Measurements from ENCODE around the gene GMCL1.

- TF ChIP-seq, protein P1, sequence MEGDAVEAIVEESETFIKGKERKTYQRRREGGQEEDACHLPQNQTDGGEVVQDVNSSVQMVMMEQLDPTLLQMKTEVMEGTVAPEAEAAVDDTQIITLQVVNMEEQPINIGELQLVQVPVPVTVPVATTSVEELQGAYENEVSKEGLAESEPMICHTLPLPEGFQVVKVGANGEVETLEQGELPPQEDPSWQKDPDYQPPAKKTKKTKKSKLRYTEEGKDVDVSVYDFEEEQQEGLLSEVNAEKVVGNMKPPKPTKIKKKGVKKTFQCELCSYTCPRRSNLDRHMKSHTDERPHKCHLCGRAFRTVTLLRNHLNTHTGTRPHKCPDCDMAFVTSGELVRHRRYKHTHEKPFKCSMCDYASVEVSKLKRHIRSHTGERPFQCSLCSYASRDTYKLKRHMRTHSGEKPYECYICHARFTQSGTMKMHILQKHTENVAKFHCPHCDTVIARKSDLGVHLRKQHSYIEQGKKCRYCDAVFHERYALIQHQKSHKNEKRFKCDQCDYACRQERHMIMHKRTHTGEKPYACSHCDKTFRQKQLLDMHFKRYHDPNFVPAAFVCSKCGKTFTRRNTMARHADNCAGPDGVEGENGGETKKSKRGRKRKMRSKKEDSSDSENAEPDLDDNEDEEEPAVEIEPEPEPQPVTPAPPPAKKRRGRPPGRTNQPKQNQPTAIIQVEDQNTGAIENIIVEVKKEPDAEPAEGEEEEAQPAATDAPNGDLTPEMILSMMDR (IDR thresholded peaks at IDR 0.05) = no peak
- no peak for TF ChIP-seq POLR2A (IDR thresholded peaks at IDR 0.05)
Measured at GRCh38 chr2:69926849-69927515, 97.5 kb downstream of the GMCL1 start.

Measured in right lobe of liver (tissue), 4 donors.